Heart left ventricle (tissue), 16 donors: ENCODE results near the gene PLEKHA6. TPM values are rescaled to one million over a fixed set of nuclear protein-coding genes. Genes with fewer than 3 reads are reported as not detected.

Source experiments
- ATAC-seq, 4 donors: fragments of 200-7000 bp; cut with Tn5 transposase; one replicate each; pipeline ENCODE4 v1.9.1; 2020 to 2022; ENCODE audit warnings: moderate library complexity in 4 of 4, mild to moderate bottlenecking in 3 of 4, moderate number of reproducible peaks in 1 of 4
- DNase-seq, 5 donors: peaks; one replicate each; pipeline ENCODE4 v3.0.0-alpha.2; 2020
- H3K27ac ChIP-seq, 12 donors: fragments of 200-600 bp; sonication (generic) in 4 of 12; one replicate each; pipeline versions ENCODE4 v1.5.0 to v1.8.0; 2016 to 2022; ENCODE audit warnings: mild to moderate bottlenecking in 2 of 12
- H3K27me3 ChIP-seq, 9 donors: fragments of 200-600 bp; sonication (generic) in 2 of 9; one replicate each; pipeline versions ENCODE4 v1.5.1 to v1.8.0; 2016 to 2022; ENCODE audit warnings: mild to moderate bottlenecking in 3 of 9
- H3K36me3 ChIP-seq, 9 donors: fragments of 200-600 bp; sonication (generic) in 2 of 9; one replicate each; pipeline versions ENCODE4 v1.5.0 to v1.8.0; 2018 to 2022; ENCODE audit warnings: mild to moderate bottlenecking in 2 of 9
- H3K4me1 ChIP-seq, 12 donors: fragments of 200-600 bp; sonication (generic) in 4 of 12; one replicate each; pipeline versions ENCODE4 v1.5.0 to v1.8.0; 2016 to 2022; ENCODE audit warnings: mild to moderate bottlenecking in 3 of 12
- H3K4me3 ChIP-seq, 12 donors: fragments of 200-600 bp; sonication (generic) in 4 of 12; one replicate each; pipeline versions ENCODE4 v1.5.0 to v1.8.0; 2017 to 2022; ENCODE audit warnings: mild to moderate bottlenecking in 9 of 12, moderate library complexity in 4 of 12
- H3K9me3 ChIP-seq, 12 donors: fragments of 200-600 bp; sonication (generic) in 4 of 12; one replicate each; pipeline versions ENCODE4 v1.5.0 to v1.8.0; 2016 to 2022; ENCODE audit warnings: mild to moderate bottlenecking in 1 of 12
- CTCF ChIP-seq, 12 donors: fragments of 200-600 bp; sonication (generic) in 4 of 12; IDR thresholded peaks; one replicate each; pipeline versions ENCODE4 v1.5.0 to v1.8.0; 2018 to 2022; ENCODE audit warnings: antibody characterized with exemption in 12 of 12, mild to moderate bottlenecking in 5 of 12
- POLR2A ChIP-seq, 2 donors: fragments of 450-650 bp; IDR thresholded peaks; one replicate each; pipeline ENCODE4 v1.6.1; 2017; ENCODE audit warnings: antibody characterized with exemption in 2 of 2, mild to moderate bottlenecking in 2 of 2, moderate library complexity in 2 of 2
- WGBS, 4 donors: extraction: QIAGEN DNeasy Blood & Tissue Kit in 2 of 4; methylation state at CpG; one replicate each; pipeline versions ENCODE4 v1.1.5 to v1.1.7; 2013 to 2018; 5-methylcytosine and 5-hydroxymethylcytosine counted together
- intact Hi-C, 10 donors: fragments of 100-400 bp; cut with DNase I; formaldehyde crosslinking; loops; one replicate each; pipeline versions ENCODE4 v1.11.1 to v1.14.2; 2022
- long read RNA-seq, 3 donors: library from polyadenylated mRNA; unstranded; transcript quantifications; one replicate each; pipeline ENCODE4 v2.0.0, GENCODE V29; 2020 to 2021
- polyA plus RNA-seq, 2 donors: library from polyadenylated mRNA; stranded (reverse); fragments of 200-250 nt; gene quantifications; one replicate each; pipeline ENCODE4 v1.2.3, GENCODE V29; 2013
- total RNA-seq, 9 donors: library from RNA; depleted of rRNA in 2 of 9; stranded (reverse); fragments of >200 nt in 2 of 9; fragmentation: NEBNext Ultra II Directional in 3 of 9; extraction: Animal tissue kit (Norgen Biotek cat#: 25700) in 3 of 9; gene quantifications; one replicate each; pipeline versions ENCODE4 v1.1.0 to v1.2.4, GENCODE V29; 2016 to 2023
- donor health status: ischemic (EF 13 %, LVEDD 7.1; RV severe dilation, severe dysfunction).
- donor health status: healthy with polysubstance abuse.
- donor health status: DM: no; HTN: yes; CAD: no.
- donor health status: DM: no; HTN: no; CAD: no.
- donor health status: ischemic (EF 25% LVEDD 6.9; RV normal size, moderate dysfunction).
- donor health status: ischemic (EF 25% LVEDD 5.7; RV mildly dilated, moderate dysfunction).
- donor health status: healthy.
- donor health status: DM: yes; HTN: yes; CAD: no.
- donor health status: ischemic (EF 35%, LVEDD 5.7; RV mildly dilated, moderate dysfunction).
- donor health status: nonischemic (EF 11% LVEDD 7.7; RV severe dilation, severe dysfunction).
- donor health status: DM: yes; HTN: yes; CAD: no.
- donor health status: PGD.
- donor health status: ischemic (EF 29% LVEDD 5.4; RV normal size, mild dysfunction).
- donor health status: nonischemic (EF 23%, LVEDD 6.1; RV moderate dilation, normal function).

PLEKHA6 gene
- 10 to 100 TPM in 7 of 9 donors, 1 to 10 TPM in 2; 9.1 to 33.2 (median 20.1) TPM for total RNA-seq
- 10 to 100 TPM in 1 of 2 donors, 1 to 10 TPM in 1; 5.2 to 12.8 TPM for polyA plus RNA-seq
- long read RNA-seq, donor 1, partial matches to known transcripts: 35 of 50 reads
- long read RNA-seq, donor 1, other reads (novel, unspliced or antisense): 15 of 50 reads
- long read RNA-seq, donor 2, partial matches to known transcripts: 11 of 37 reads
- long read RNA-seq, donor 2, other reads (novel, unspliced or antisense): 26 of 37 reads
- long read RNA-seq, donor 3, partial matches to known transcripts: 7 of 17 reads
- long read RNA-seq, donor 3, other reads (novel, unspliced or antisense): 10 of 17 reads

- H3K36me3 ChIP-seq: no peaks in the 10 kb centered on the region
- H3K4me3 ChIP-seq: peak within 1 kb of the TSS in 6 of 12 donors; percentile 1 to 42 (median 31)
- no peaks in the 10 kb centered on the region for H3K9me3 ChIP-seq
- H3K4me1 ChIP-seq: peaks cover 5 to 52% (median 33%) of the 10 kb centered on the region in 12 donors
- ATAC-seq (peak in 2 of 4 donors; percentile 19 to 33), DNase-seq (peak in 4 of 5 donors; percentile 50 to 69 (median 56))
- intact Hi-C loops: loop anchor here in 5 of 10 donors (5.0 to 10.0 kb wide), 5 partner anchors 52 to 497 kb away; partner anchors contain the start of genes SNRPE (in 4 of the 5) and GOLT1A (in 1 of the 5)
- peaks cover 0 to 4% (median 0%) of the 10 kb centered on the region in 9 donors for H3K27me3 ChIP-seq
- peak in 9 of 12 donors; percentile 12 to 46 (median 19) for TF ChIP-seq CTCF (IDR thresholded peaks at IDR 0.05)
- no peak for TF ChIP-seq POLR2A (IDR thresholded peaks at IDR 0.05)
- peak within 1 kb of the TSS in 1 of 12 donors; percentile 2 for H3K27ac ChIP-seq
- WGBS, 4 donors: 7 to 13% (median 11%) methylated on average over 7 to 20 of the region's 20 CpGs
Observed at GRCh38 chr1:204359474-204360255, at the start of gene PLEKHA6. Gene PLEKHA6 (minus strand): TSS chr1:204359929. CDS start chr1:204273727, 86,202 bp downstream.

- 0 to 1% (median 0%) methylated on average over 3 of the region's 3 CpGs for WGBS, 4 donors
- Histone ChIP-seq H3K9me3 (no peaks in the 10 kb centered on the region), H3K4me1 (peaks cover 0 to 50% (median 26%) of the 10 kb centered on the region in 12 donors), H3K27ac (peak overlapping the region in 11 of 12 donors; percentile 92 to 100 (median 99)), H3K4me3 (peak overlapping the region; percentile 69 to 98 (median 92)), H3K27me3 (no peaks in the 10 kb centered on the region), H3K36me3 (peaks cover 0 to 35% (median 23%) of the 10 kb centered on the region in 9 donors)
- DNase-seq (no peak), ATAC-seq (no peak)
- intact Hi-C loops: loop anchor here in 2 of 10 donors (10.0 kb wide), 2 partner anchors 544 to 554 kb away; partner anchors contain the start of gene SNRPE (in 1 of the 2)
- no peak for TF ChIP-seq POLR2A (IDR thresholded peaks at IDR 0.05)
- TF ChIP-seq CTCF (IDR thresholded peaks at IDR 0.05): no peak
Observed at GRCh38 chr1:204409123-204409522, 49.4 kb upstream of the PLEKHA6 start.

GRCh38 chr1:204408602-204409001 lies 48.9 kb upstream of the PLEKHA6 start:
- Histone ChIP-seq H3K9me3 (no peaks in the 10 kb centered on the region), H3K4me3 (peak overlapping the region; percentile 69 to 98 (median 92)), H3K27me3 (no peaks in the 10 kb centered on the region), H3K27ac (peak overlapping the region in 9 of 12 donors; percentile 3 to 100 (median 98)), H3K4me1 (peaks cover 0 to 48% (median 26%) of the 10 kb centered on the region in 12 donors), H3K36me3 (peaks cover 0 to 40% (median 28%) of the 10 kb centered on the region in 9 donors)
- 2 to 4% (median 2%) methylated on average over 1 of the region's 1 CpG for WGBS, 4 donors
- TF ChIP-seq POLR2A (IDR thresholded peaks at IDR 0.05) (no peak), CTCF (IDR thresholded peaks at IDR 0.05) (no peak)
- no peak for ATAC-seq
- intact Hi-C loops: loop anchor here in 2 of 10 donors (10.0 kb wide), 2 partner anchors 544 to 554 kb away; partner anchors contain the start of gene SNRPE (in 1 of the 2)
- DNase-seq: no peak
